Esophagus muscularis mucosa (tissue), 3 donors: ENCODE measurements around the gene PRXL2B.

Experiments
- POLR2A ChIP-seq: fragments of 450-650 bp; IDR thresholded peaks from one replicate; pipeline ENCODE4 v1.6.1; 2017; ENCODE audit warnings: antibody characterized with exemption, moderate library complexity, mild to moderate bottlenecking, low read depth
- POLR2AphosphoS5 ChIP-seq, 2 donors: sonication (generic); formaldehyde crosslinking; IDR thresholded peaks; one replicate each; pipeline ENCODE4 v1.6.1; 2017; ENCODE audit warnings: antibody characterized with exemption in 2 of 2
- TF ChIP-seq, protein P1 (sequence below), 3 experiments: fragments of 200-600 bp in 2 of 3; fragments of 450-650 bp in 1 of 3; sonication (generic) in 2 of 3; IDR thresholded peaks; one replicate each; pipeline ENCODE4 v1.5.1; 2017 to 2019; ENCODE audit warnings: antibody characterized with exemption in 3 of 3, mild to moderate bottlenecking in 2 of 3, moderate library complexity in 1 of 3

DNA sequence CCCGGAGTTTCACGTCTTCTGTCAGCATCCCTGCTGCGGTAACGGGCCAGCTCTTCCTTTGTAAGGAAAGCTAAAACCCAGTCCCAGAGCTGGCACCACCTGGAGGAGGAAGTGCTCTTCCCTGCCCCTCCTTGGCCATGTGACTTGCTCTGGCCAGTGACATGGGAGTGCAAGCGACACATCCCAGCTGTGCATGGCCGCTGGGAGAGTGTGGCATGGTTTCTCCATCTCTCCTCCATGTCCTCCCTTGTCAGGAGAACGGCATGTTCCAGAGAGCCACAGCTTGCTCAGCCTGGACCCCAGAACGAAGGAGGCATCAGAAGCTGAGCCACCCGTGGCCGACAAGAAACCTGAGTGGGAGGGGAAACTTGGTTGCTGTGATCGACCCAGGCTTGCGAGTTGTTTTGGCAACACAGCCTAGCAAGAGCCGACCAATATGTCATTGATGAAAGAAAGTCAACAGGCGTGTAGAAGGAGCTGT lies 2.7 kb upstream of the PRXL2B start:
- TF ChIP-seq, protein P1, sequence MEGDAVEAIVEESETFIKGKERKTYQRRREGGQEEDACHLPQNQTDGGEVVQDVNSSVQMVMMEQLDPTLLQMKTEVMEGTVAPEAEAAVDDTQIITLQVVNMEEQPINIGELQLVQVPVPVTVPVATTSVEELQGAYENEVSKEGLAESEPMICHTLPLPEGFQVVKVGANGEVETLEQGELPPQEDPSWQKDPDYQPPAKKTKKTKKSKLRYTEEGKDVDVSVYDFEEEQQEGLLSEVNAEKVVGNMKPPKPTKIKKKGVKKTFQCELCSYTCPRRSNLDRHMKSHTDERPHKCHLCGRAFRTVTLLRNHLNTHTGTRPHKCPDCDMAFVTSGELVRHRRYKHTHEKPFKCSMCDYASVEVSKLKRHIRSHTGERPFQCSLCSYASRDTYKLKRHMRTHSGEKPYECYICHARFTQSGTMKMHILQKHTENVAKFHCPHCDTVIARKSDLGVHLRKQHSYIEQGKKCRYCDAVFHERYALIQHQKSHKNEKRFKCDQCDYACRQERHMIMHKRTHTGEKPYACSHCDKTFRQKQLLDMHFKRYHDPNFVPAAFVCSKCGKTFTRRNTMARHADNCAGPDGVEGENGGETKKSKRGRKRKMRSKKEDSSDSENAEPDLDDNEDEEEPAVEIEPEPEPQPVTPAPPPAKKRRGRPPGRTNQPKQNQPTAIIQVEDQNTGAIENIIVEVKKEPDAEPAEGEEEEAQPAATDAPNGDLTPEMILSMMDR (IDR thresholded peaks at IDR 0.05) = no peak
- TF ChIP-seq POLR2A = no peak
- TF ChIP-seq POLR2AphosphoS5 (IDR thresholded peaks at IDR 0.05) = peak; percentile 30 to 41
